ENCODE data around the gene TLE2.
"Not testable (repeated sequence)": the region's sequence is repeated elsewhere in the genome, so short reads cannot be mapped to it uniquely, and the experiment has no call there.

TLE2 gene

DNA sequence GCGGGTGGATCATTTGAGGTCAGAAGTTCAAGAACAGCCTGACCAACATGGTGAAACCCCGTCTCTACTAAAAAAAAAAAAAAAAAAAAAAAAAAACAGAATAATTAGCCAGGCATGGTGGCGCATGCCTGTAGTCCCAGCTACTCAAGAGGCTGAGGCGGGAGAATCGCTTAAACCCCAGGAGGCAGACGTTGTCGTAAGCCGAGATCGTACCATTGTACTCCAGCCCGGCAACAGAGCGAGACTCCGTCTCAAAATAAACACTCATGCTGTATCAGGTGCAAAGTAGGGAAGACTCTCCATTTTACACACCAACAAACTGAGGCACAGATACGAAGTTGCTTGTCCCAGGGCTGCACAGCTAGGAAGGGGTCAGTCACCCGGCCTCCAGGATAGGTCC is 36.1 kb downstream of the TLE2 start:
- Histone ChIP-seq H3K9ac (ENCODE audit: low read length) (no peak overlapping the region), H3K36me3 (ENCODE audit: control insufficient read depth, insufficient read depth, low read length) (no peaks in the 10 kb centered on the region), H3K4me3 (ENCODE audit: low read depth, low read length) (no peak overlapping the region)

GRCh38 chr19:2992333-2992732 is 36.7 kb downstream of the TLE2 start:
- peaks cover 37% of the 10 kb centered on the region; the same call in 1 of the 2 replicates for H3K27me3 ChIP-seq (ENCODE audit: control insufficient read depth, insufficient read depth, low read length)

More for the DNA sequence above, 36.1 kb downstream of the TLE2 start:
- H3K9me3 ChIP-seq (ENCODE audit: control insufficient read depth, insufficient read depth, low read depth, low read length) = no peaks in the 10 kb centered on the region
- peaks cover 31% of the 10 kb centered on the region; the same call in 1 of the 2 replicates for H3K27me3 ChIP-seq (ENCODE audit: control insufficient read depth, insufficient read depth, low read length)
- H3K4me1 ChIP-seq (ENCODE audit: control insufficient read depth, insufficient read depth, low read length) = no peaks in the 10 kb centered on the region
- no peak overlapping the region for H3K27ac ChIP-seq (ENCODE audit: low read depth, low read length)

GRCh38 chr19:2989236-2989946 is 39.7 kb downstream of the TLE2 start:
- Histone ChIP-seq H3K4me1 (ENCODE audit: control insufficient read depth, insufficient read depth, low read length) (peaks cover 13% of the 10 kb centered on the region), H3K36me3 (ENCODE audit: control insufficient read depth, insufficient read depth, low read length) (no peaks in the 10 kb centered on the region), H3K27ac (ENCODE audit: low read depth, low read length) (no peak overlapping the region), H3K9me3 (ENCODE audit: control insufficient read depth, insufficient read depth, low read depth, low read length) (no peaks in the 10 kb centered on the region), H3K4me3 (ENCODE audit: low read depth, low read length) (no peak overlapping the region), H3K9ac (ENCODE audit: low read length) (no peak overlapping the region), H3K27me3 (ENCODE audit: control insufficient read depth, insufficient read depth, low read length) (peaks cover 55% of the 10 kb centered on the region)

More at GRCh38 chr19:2992333-2992732, 36.7 kb downstream of the TLE2 start:
- H3K4me3 ChIP-seq (ENCODE audit: low read depth, low read length); H3K36me3 ChIP-seq (ENCODE audit: control insufficient read depth, insufficient read depth, low read length); H3K27ac ChIP-seq (ENCODE audit: low read depth, low read length); H3K4me1 ChIP-seq (ENCODE audit: control insufficient read depth, insufficient read depth, low read length); H3K9me3 ChIP-seq (ENCODE audit: control insufficient read depth, insufficient read depth, low read depth, low read length); H3K9ac ChIP-seq (ENCODE audit: low read length): not testable (repeated sequence)

DNA sequence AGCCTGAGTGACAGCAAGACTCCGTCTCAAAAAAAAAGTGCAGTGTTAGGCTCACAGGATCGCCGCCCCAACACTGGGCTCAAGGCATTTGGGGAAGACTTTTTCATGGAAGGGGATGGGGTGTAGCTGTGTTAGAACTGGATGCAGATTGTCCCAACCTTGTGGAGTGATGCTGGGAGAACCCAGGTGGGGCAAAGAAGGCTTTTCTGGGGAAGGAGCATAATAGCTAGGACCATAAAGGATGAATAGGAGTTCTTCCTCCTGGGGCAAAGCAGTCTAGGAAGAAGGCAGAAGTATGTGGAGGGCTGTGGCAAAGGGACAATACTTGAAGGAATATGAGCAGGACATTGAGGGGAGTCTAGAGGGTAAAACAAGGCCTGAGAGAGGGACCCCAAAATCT is 40.5 kb downstream of the TLE2 start:
- Histone ChIP-seq H3K27me3 (ENCODE audit: control insufficient read depth, insufficient read depth, low read length) (peaks cover 58% of the 10 kb centered on the region), H3K4me3 (ENCODE audit: low read depth, low read length) (no peak overlapping the region), H3K36me3 (ENCODE audit: control insufficient read depth, insufficient read depth, low read length) (no peaks in the 10 kb centered on the region), H3K9ac (ENCODE audit: low read length) (no peak overlapping the region), H3K4me1 (ENCODE audit: control insufficient read depth, insufficient read depth, low read length) (peaks cover 13% of the 10 kb centered on the region), H3K27ac (ENCODE audit: low read depth, low read length) (no peak overlapping the region), H3K9me3 (ENCODE audit: control insufficient read depth, insufficient read depth, low read depth, low read length) (no peaks in the 10 kb centered on the region)

DNA sequence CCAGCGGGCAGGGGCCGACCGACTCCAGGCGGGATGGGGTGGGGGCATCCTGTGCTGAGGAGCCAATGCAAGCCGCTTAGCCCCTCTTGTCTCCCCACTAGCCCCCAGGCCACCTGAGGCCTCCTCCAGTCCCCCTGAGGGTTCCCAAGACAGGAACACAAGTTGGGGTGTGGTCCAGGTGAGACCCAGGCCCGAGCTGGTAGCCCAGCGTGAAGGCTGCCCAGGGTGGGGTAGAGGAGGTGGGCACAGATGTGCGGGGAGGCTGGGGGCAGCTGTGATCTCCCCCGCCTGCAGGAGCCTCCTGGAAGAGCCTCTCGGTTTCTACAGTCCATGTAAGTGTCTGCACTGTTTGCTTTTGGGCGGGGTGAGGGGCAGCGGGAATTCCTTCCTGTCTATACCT is 41.3 kb downstream of the TLE2 start:
- peaks cover 19% of the 10 kb centered on the region for H3K4me1 ChIP-seq (ENCODE audit: control insufficient read depth, insufficient read depth, low read length)
- H3K36me3 ChIP-seq (ENCODE audit: control insufficient read depth, insufficient read depth, low read length) = no peaks in the 10 kb centered on the region
- peak overlapping the region; percentile 16 for H3K9ac ChIP-seq (ENCODE audit: low read length)

GRCh38 chr19:2986951-2987524 is 42.0 kb downstream of the TLE2 start:
- no peaks in the 10 kb centered on the region for H3K36me3 ChIP-seq (ENCODE audit: control insufficient read depth, insufficient read depth, low read length)

More for the DNA sequence above, 41.3 kb downstream of the TLE2 start:
- Histone ChIP-seq H3K4me3 (ENCODE audit: low read depth, low read length) (no peak overlapping the region), H3K9me3 (ENCODE audit: control insufficient read depth, insufficient read depth, low read depth, low read length) (no peaks in the 10 kb centered on the region), H3K27ac (ENCODE audit: low read depth, low read length) (no peak overlapping the region), H3K27me3 (ENCODE audit: control insufficient read depth, insufficient read depth, low read length) (peaks cover 66% of the 10 kb centered on the region)

GRCh38 chr19:2984215-2984528 is 44.9 kb downstream of the TLE2 start:
- peaks cover 24% of the 10 kb centered on the region for H3K4me1 ChIP-seq (ENCODE audit: control insufficient read depth, insufficient read depth, low read length)
- peak overlapping the region; percentile 34 for H3K4me3 ChIP-seq (ENCODE audit: low read depth, low read length)
- no peak overlapping the region for H3K27ac ChIP-seq (ENCODE audit: low read depth, low read length)
- no peak overlapping the region for H3K9ac ChIP-seq (ENCODE audit: low read length)
- H3K9me3 ChIP-seq (ENCODE audit: control insufficient read depth, insufficient read depth, low read depth, low read length) = no peaks in the 10 kb centered on the region
- peaks cover 88% of the 10 kb centered on the region for H3K27me3 ChIP-seq (ENCODE audit: control insufficient read depth, insufficient read depth, low read length)
- no peaks in the 10 kb centered on the region for H3K36me3 ChIP-seq (ENCODE audit: control insufficient read depth, insufficient read depth, low read length)

More at GRCh38 chr19:2986951-2987524, 42.0 kb downstream of the TLE2 start:
- H3K27ac ChIP-seq (ENCODE audit: low read depth, low read length) = no peak overlapping the region
- peaks cover 24% of the 10 kb centered on the region for H3K4me1 ChIP-seq (ENCODE audit: control insufficient read depth, insufficient read depth, low read length)
- H3K9me3 ChIP-seq (ENCODE audit: control insufficient read depth, insufficient read depth, low read depth, low read length) = no peaks in the 10 kb centered on the region
- peaks cover 73% of the 10 kb centered on the region for H3K27me3 ChIP-seq (ENCODE audit: control insufficient read depth, insufficient read depth, low read length)
- no peak overlapping the region for H3K9ac ChIP-seq (ENCODE audit: low read length)
- no peak overlapping the region for H3K4me3 ChIP-seq (ENCODE audit: low read depth, low read length)

DNA sequence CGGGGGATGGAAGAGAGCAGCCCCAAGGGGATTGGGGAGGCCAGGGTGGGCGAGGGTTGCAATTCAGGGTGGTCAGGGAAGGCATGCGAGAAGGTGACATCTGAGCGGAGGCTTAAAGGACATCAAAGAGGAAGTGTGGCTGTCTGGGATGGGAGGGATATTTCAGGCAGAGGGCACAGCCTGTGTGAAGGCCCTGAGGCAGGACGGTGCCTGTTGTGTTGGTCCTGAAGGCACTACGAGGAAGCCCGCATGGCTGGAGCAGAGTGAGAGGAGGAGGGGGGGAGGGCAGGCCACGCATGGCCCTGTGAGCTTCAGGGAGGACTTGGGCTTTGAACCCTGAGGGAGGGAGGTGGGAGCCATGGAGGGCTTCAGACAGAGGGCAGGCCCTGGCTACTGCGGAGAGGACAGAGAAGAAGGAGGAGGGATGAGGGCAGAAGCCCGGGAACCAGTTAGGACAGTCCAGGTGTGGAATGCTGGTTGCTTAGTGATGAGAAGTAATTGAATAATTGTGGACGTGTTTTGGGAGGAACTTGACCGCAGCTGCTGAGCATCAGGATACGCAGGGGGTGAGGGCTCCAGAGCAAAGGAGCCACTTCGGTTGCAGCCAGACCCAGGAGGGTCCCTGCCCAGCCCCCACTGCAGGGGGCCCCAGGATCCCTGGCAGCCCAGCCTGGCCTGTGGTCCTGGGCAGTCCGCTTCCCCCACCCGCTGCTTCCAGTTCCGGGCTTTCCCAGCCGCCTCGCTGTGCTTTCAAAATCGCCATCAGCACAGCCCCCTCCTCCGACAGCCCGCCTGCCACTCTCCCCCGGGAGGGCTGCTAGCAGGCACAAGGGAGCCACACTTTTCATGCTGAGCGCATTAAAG is 45.5 kb downstream of the TLE2 start:
- H3K9me3 ChIP-seq (ENCODE audit: control insufficient read depth, insufficient read depth, low read depth, low read length) = no peaks in the 10 kb centered on the region
- H3K4me3 ChIP-seq (ENCODE audit: low read depth, low read length) = peak overlapping the region; percentile 34
- H3K36me3 ChIP-seq (ENCODE audit: control insufficient read depth, insufficient read depth, low read length) = no peaks in the 10 kb centered on the region
- H3K4me1 ChIP-seq (ENCODE audit: control insufficient read depth, insufficient read depth, low read length) = peaks cover 24% of the 10 kb centered on the region
- no peak overlapping the region for H3K27ac ChIP-seq (ENCODE audit: low read depth, low read length)
- H3K27me3 ChIP-seq (ENCODE audit: control insufficient read depth, insufficient read depth, low read length) = peaks cover 87% of the 10 kb centered on the region
- H3K9ac ChIP-seq (ENCODE audit: low read length) = no peak overlapping the region

DNA sequence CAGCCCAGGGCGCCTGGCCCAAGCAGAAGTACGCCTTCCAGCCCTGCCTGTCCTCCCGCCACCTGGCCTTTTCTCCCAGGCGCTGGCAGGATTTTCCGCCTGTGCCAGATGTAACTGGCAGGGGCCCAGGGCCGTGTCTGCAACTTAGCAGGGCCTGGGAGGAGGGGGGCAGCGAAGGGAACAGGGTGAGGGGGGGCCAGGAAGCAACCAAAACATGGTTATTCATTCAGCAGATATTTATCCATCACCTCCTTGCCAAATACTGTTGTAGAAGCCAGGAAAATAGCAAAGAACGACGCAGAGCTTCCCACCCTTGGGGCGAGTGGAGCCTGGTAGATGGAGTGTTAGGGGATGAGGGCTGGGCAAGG is 46.1 kb downstream of the TLE2 start:
- Histone ChIP-seq H3K9me3 (ENCODE audit: control insufficient read depth, insufficient read depth, low read depth, low read length) (no peaks in the 10 kb centered on the region), H3K9ac (ENCODE audit: low read length) (no peak overlapping the region), H3K4me1 (ENCODE audit: control insufficient read depth, insufficient read depth, low read length) (peaks cover 26% of the 10 kb centered on the region), H3K4me3 (ENCODE audit: low read depth, low read length) (no peak overlapping the region), H3K27ac (ENCODE audit: low read depth, low read length) (no peak overlapping the region), H3K36me3 (ENCODE audit: control insufficient read depth, insufficient read depth, low read length) (no peaks in the 10 kb centered on the region), H3K27me3 (ENCODE audit: control insufficient read depth, insufficient read depth, low read length) (peaks cover 88% of the 10 kb centered on the region)

DNA sequence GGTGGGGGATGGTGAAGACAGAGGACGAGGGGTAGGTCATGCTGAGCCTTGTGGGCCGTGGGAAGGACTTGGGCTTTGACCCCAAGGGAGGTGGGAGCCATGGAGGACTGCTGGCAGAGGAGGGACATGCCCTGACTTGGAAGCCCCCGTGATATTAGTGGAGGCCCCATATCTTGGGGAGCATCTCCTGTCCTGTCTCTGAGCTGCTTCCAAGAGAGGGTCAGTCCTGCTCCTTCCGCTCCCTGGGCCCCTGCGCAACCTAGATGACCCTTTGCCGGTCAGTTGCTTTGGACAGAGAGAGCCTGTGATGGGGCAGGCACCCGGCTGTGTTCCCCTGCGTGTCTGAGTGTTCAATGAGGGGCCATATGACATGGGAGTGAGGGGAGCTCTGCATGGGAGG is 46.5 kb downstream of the TLE2 start:
- peaks cover 88% of the 10 kb centered on the region for H3K27me3 ChIP-seq (ENCODE audit: control insufficient read depth, insufficient read depth, low read length)
- H3K4me3 ChIP-seq (ENCODE audit: low read depth, low read length) = no peak overlapping the region
- H3K9me3 ChIP-seq (ENCODE audit: control insufficient read depth, insufficient read depth, low read depth, low read length) = no peaks in the 10 kb centered on the region
- H3K4me1 ChIP-seq (ENCODE audit: control insufficient read depth, insufficient read depth, low read length) = peaks cover 27% of the 10 kb centered on the region
- no peak overlapping the region for H3K27ac ChIP-seq (ENCODE audit: low read depth, low read length)
- no peak overlapping the region for H3K9ac ChIP-seq (ENCODE audit: low read length)
- no peaks in the 10 kb centered on the region for H3K36me3 ChIP-seq (ENCODE audit: control insufficient read depth, insufficient read depth, low read length)

GRCh38 chr19:2981898-2982297 is 47.2 kb downstream of the TLE2 start:
- Histone ChIP-seq H3K4me3 (ENCODE audit: low read depth, low read length) (no peak overlapping the region), H3K36me3 (ENCODE audit: control insufficient read depth, insufficient read depth, low read length) (no peaks in the 10 kb centered on the region), H3K27me3 (ENCODE audit: control insufficient read depth, insufficient read depth, low read length) (peaks cover 84% of the 10 kb centered on the region), H3K9me3 (ENCODE audit: control insufficient read depth, insufficient read depth, low read depth, low read length) (no peaks in the 10 kb centered on the region), H3K9ac (ENCODE audit: low read length) (no peak overlapping the region), H3K4me1 (ENCODE audit: control insufficient read depth, insufficient read depth, low read length) (peaks cover 22% of the 10 kb centered on the region), H3K27ac (ENCODE audit: low read depth, low read length) (no peak overlapping the region)
